TTC549 (cell line): Measurements from ENCODE around the gene GTF2IRD2.
"Not testable (repeated sequence)": the region's sequence is repeated elsewhere in the genome, so short reads cannot be mapped to it uniquely, and the experiment has no call there.

ENCODE experiments used
- FAIRE-seq: peaks from 2 replicates; lab custom pipeline; 2012; peaks lifted over from hg19 to GRCh38; lab: Jason Lieb, UNC

GTF2IRD2 gene

DNA sequence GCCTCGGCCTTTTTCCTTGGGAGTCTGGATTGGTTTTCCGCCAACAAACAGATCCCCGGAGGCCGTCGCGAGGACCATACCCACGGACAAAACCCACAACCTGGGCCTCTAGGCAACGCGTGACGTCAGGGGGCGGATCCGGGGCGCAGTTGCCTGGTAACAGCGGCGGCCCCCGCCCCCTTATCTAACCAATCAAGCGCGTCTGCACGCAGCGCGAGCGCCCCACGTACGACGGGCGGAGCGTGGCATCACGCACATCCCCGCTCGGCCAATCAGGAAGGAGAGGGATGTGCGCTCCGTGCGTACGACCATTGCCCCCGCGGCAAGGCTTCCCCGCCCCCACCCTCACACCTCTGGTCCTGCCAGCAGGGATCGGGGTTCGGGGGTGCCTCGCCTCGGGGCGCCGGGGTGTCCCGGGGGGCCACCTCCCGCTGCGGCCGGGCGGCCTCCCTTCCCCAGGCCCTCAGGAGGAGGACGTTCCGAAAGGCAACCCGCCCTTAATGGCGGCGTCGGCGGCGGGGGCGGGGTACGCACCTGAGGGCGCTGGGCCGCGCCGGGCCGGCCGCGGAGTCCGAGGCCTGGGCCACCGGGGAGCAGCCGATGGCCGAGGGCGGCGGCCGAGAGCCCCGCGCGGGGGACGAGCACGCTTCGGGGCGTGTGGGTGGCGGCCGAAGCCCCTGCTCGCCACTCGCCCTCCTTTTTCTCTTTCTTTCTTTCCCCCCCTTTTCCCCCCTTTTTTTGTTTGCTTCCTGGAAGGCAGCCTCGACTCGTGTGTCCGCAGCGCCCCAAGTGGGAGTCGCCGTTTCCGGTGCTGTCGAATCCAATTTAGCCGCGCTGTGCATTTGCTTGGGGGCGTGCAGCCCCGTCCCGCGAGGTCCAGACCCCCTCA, at the start of gene GTF2IRD2:
GTF2IRD2 (minus strand) TSS at position 773 of the 889 bp plus-strand sequence. CDS start 15,227 bp downstream, outside the sequence.
- FAIRE-seq, result not testable (repeated sequence)

DNA sequence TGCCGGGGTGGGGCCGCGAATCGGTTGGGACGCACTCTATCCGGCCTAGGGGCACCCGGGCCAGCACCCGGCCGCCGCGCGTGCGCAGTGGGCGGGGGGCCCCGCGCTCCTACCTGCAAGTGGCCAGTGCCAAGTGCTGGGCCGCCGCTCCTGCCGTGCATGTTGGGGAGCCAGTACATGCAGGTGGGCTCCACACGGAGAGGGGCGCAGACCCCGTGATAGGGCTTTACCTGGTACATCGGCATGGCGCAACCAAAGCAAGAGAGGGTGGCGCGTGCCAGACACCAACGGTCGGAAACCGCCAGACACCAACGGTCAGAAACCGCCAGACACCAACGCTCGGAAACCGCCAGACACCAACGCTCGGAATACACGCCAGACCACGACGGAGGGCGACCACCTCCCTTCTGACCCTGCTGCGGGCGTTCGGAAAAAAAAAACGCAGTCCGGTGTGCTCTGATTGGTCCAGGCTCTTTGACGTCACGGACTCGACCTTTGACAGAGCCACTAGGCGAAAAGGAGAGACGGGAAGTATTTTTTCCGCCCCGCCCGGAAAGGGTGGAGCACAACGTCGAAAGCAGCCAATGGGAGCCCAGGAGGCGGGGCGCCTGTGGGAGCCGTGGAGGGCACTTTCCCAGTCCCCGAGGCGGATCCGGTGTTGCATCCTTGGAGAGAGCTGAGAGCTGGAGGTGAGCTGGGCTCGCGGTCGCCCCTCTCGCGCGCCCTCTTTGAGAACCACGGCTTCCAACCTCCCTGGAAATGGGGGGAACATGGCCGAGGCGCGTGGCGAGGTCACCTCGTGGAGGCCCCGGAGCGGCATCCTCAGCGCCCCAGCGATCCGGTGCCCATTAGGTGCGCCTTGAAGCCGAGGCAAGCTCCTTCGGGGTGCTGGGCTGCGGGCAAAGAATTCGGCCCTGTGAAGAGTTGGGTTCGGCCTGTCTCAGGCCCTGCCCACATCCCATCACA, 39.0 kb upstream of the GTF2IRD2 start:
- not testable (repeated sequence) for FAIRE-seq

DNA sequence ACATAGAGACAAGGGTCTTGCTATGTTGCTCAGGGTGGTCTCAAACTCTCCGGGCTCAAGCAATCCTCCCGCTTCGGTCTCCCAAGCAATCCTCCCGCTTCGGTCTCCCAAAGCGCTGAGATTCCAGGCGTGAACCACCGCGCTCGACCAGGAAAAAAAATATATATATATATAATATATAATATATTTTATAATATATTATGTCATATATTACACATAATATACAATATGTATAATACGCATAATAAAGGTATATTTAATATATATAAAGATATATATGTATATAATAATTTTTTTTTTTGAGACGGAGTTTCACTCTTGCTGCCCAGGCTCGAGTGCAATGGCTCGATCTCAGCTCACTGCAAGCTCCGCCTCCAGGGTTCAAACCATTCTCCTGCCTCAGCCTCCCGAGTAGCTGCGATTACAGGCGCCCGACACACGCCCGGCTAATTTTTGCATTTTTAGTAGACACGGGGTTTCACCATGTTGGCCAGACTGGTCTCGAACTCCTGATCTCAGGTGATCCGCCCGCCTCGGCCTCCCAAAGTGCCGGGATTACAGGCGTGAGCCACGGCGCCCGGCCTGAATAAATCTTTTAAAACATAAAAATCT, 38.2 kb upstream of the GTF2IRD2 start:
- not testable (repeated sequence) for FAIRE-seq

DNA sequence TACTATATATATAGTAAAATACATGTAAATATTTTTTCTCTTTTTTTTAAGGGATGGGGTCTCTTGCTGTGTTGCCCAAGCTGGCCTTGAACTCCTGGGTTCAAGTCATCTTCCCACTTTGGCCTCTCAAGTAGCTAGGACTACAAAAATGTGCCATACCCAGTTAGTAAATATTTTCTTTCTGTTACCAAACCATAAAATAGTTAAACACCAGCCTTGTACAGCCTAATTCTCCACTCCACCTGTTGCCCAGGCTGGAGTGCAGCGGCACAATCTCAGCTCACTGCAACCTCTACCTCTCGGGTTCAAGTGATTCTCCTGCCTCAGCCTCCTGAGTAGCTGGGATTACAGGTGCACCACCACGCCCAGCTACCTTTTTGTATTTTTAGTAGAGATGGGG, 33.9 kb upstream of the GTF2IRD2 start:
- not testable (repeated sequence) for FAIRE-seq

DNA sequence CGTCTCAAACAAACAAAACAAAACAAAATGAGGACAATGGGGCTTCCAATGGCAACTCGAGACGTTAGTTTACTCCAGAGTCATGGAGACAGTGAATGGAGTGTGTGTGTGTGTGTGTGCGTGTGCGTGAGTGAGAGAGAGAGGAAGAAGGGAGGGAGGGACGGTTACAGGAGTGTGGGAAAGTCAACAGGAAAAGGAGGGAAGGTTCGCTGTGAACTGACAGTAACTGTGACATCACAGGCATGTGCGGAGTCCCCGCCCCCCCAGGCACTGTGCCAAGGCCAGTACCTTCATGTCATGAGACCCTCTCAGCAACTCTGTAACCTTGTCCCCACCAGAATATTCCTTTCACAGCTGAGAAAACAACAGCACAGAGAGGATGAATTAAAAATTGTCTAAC, 30.7 kb upstream of the GTF2IRD2 start:
- not testable (repeated sequence) for FAIRE-seq

DNA sequence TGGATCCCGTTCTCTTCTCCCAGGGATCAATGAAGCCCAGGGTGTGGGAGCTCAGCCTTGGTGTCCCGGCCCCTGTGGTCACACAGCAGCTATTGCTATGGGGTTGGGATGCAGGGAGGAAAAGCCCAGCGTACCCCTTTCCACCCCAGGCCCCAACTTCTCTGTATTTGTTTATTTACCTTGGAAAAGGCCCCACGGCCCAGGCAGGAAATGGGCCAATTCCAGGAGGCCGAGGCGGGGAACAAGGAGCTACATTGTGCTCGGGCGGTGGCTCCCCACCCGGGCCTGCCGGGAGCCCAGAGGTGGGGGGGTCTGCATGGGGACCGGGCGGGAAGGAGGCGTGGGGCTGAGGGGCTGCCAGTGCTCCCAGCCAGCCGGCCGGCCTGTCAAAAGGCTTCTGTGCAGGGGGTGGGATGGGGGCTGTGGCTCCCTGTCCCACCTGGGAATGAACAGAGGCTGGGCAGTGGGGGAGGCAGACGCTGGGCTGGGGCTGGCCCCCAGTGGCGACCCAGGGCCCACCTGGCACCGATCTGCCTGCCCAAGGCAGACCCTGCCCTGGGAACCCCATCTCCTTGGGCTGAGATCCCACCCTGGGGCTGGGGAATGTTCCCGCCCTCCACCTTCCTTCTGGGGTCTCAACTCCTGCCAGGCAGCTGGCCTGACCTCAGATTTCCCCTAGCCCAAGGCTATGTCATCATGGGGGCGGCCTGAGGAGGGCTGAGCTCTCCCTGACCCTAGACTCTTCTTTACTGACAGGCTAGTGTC, 23.5 kb upstream of the GTF2IRD2 start:
- FAIRE-seq, result not testable (repeated sequence)

DNA sequence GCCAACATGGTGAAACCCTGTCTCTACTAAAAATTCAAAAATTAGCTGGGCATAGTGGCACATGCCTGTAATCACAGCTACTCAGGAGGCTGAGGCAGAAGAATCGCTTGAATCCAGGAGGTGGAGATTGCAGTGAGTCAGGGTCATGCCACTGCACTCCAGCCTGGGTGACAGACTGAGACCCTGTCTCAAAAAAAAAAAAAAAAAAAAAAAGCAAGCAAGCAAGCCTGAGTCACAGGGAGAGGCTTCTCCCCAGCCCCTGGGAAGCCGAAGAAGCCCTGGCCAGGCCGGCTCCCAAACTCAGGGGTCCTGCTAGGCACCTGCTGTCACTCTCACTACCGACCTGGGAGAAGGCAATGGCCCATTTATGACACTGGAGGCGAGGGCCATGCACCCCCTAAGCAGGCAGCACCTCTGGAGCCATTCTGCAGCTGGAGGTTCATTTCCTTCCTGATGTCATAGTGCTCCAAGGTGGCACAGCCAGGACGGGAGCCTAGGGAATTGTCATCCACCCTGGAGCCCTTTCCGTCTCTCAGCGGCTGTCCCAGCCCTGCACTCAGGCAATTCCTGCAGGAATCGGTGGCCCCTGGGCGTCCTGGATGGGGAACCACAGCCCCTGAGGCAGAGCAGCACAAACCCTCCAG, 22.8 kb upstream of the GTF2IRD2 start:
- not testable (repeated sequence) for FAIRE-seq

DNA sequence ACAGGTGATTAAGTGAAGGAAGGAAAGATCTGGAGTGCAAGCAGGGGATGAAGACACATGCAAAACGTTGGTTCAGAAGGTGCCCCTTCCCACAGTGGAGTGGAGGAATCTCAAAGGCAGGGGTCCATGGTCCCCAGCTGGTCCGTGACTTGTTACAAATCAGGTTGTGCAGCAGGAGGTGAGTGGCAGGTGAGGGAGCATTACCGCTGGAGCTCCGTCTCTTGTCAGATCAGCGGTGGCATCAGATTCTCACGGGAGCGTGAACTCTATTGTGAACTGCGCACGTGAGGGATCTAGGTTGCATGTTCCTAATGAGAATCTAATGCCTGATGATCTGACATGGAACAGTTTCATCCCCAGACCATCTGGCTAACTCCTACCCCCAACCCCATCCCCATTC, 21.1 kb upstream of the GTF2IRD2 start:
- FAIRE-seq, result not testable (repeated sequence)

DNA sequence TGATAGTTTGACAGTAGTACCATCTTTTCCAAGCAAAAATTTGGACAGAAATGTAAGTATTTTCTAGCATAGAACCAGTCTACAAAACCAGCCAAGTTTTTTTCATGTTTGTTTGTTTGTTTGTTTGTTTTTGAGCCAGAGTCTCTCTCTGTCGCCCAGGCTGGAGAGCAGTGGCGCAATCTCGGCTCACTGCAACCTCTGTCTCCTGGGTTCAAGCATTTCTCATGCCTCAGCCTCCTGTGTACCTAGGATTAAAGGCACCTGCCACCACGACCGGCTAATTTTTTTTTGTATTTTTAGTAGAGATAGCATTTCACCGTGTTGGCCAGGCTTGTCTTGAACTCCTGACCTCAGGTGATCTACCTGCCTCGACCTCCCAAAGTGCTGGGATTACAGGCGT, 14.4 kb upstream of the GTF2IRD2 start:
- not testable (repeated sequence) for FAIRE-seq

DNA sequence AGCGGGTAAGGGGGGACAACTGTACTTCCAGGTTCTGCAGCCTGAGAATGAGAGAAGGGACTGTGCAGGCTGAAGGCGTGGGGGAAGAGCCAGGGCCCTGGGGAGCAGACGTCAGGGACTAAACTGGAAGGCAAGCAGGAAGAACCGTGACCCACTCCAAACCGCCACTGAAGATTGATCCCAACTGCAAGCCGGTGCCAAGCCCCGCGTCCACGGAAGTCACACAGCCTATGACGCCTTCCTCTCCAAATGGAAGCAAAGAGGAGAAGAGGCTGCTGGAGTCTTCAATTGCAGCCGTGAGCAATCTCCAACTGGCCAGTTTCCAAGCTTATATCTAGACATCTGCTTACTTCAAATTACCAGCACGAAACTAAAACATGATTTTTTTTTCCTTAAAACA, 1.6 kb downstream of the GTF2IRD2 start:
- FAIRE-seq, result not testable (repeated sequence)

DNA sequence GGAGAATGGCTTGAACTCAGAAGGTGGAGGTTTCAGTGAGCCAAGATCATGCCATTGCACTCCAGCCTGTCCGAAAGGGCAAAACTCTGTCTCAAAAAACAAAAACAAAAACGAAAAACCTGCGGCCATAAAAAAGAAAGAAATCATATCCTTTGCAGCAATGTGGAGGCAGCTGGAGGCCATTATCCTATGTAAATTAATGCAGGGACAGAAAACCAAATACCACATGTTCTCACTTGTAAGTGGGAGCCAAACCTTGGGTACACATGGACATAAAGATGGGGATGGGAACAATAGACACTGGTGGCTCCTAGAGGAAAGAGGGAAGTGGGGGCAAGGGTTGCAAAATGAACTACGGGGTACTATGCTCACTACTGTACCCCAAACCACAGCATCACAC, 21.0 kb downstream of the GTF2IRD2 start:
- FAIRE-seq, result not testable (repeated sequence)

DNA sequence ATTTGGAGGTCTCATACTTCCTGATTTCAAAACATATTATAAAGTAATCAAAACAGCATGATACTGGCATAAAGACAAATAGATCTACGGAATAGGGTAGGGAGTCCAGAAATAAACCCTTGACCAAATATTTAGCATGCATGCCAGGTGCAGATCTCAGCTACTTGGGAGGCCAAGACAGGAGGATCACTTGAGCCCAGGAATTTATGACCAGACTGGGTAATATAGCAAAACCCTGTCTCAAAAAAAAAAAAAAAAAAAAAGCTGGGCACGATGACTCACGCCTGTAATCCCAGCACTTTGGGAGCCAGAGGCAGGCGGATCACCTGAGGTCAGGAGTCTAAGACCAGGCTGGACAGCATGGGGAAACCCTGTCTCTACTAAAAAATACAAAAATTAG, 21.4 kb downstream of the GTF2IRD2 start:
- FAIRE-seq, result not testable (repeated sequence)

DNA sequence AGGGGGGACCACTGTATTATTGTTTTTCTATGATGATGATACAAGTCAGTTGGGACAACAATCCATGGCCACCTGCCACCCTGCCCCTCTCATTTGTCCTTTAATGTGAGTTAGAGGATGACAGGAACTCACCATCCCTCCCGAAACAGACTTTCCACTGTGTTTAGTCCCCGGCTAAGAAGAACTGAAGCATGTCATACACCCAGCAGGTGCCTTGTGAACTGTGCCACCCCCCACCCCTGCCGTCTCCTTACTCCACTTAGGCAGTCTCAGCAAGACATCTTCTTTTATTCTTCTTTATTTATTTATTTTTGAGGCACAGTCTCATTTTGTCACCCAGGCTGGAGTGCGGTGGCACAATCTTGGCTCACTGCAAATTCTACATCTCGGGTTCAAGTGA, 30.1 kb downstream of the GTF2IRD2 start:
- FAIRE-seq, result not testable (repeated sequence)

DNA sequence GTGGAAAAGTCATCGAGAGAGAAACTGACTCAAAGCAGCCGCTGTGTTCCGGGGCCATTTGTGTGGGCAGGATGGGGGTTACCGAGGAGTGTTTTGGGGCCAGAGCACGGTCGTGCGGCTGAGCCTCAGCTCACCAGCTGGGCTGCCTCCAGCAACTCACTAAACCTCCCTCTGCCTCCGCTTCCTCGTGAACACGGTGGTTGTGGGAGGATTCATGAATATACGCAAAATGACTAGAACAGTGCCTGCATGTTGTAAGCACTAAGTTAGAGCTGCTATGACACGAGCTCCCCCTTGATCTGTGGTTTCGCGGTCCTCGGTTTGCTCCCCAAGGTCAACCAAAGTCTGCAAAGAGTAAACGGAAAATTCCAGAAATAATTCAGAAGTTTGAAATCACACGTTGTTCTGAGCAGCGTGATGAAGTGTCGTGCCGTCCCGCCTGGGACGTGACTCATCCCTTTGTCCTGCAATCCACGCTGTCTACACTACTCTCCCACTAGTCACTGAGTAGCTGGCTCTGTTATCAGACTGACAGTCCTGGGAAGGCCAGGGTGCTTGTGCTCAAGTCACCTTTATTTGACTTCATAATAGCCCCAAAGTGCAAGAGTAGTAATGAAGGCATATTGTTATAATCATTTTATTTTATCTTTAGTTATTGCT, 31.1 kb downstream of the GTF2IRD2 start:
- not testable (repeated sequence) for FAIRE-seq

DNA sequence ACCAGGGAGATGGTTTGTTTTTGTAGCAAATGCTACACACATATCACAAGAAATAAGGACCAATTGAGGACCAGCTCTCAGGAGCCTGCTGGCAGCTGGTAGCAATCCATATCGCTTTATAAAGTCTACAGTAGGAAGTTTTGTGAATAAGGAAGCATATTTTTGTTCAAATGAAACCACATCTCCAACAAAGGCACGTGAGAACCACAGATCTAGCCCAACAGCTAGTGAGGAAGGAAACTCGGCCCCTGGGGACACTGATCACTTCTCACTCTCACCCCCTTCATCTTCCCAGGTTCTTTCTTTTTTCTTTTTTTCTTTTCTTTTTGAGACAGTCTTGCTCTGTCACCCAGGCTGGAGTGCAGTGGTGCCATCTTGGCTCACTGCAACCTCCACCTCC, 35.5 kb downstream of the GTF2IRD2 start:
- not testable (repeated sequence) for FAIRE-seq

DNA sequence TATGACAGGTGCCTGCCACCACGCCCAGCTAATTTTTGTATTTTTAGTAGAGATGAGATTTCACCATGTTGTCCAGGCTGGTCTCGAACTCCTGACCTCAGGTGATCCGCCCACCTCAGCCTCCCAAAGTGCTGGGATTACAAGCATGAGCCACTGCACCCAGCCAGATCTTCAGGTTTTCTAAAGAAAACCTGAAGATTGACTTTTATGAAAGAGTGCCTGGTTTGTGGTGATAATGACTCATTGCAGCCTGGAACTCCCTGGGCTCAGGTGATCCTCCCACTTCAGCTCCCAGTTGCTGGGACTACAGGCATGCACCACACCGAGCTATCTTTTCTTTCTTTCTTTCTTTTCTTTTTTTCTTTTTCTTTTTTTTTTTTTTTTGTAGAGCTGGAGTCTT, 52.8 kb downstream of the GTF2IRD2 start:
- FAIRE-seq, result not testable (repeated sequence)

DNA sequence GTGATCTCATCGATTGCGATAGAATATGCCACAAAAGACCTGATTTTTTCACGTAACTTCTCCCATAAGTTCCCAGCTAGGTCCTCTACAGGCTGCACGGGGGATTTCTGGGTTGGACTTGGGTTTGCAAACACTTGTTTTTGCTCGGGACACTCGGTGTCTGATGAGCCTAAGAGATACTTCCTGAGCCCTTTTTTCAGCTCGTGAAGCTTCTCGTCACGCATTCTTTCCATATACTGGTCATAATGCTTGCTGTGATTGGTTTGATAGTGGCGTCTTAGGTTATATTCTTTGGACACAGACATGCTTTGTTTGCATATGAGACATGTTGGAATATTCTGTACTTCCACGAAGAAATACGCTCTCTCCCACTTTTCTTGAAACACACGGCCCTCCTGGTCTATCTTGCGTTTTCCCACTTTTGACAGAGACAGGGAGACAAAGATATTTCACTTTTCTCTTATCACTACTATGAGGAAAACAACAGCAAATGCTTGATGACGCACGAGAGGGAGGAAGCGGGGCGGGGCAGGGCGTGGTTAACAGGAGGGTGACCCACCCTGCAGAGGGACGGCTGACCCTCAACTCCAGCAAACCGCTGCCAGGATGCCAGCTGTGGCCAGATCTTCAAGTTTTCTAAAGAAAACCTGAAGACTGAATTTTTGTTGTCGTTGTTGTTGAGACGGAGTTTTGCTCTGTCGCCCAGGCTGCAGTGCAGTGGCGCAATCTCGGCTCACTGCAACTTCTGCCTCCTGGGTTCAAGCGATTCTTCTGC, 53.4 kb downstream of the GTF2IRD2 start:
- not testable (repeated sequence) for FAIRE-seq

DNA sequence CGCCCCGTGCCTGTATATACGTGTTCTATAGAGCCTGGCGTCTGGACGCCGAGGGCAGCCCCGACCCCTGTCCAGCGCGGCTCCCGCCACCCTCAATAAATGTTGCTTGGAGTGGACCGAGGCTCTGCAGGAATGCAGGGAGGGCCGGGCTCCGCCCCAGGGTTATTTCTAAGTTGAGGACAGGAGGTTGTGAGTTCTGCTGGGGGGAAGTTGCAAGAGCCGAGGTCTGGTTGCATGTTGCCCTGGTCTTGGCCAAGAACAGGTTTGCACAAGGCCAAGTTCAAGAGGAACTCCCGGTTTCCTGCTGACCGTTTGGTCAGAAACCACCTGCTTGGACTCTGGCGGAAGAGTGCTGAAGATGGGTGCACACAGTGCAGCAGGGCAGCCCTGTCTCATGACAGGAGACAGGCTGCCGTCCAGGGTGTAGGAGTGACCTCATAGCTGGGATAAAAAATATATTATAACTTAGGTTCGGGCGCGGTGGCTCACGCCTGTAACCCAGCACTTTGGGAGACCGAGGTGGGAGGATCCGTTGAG, 62.1 kb downstream of the GTF2IRD2 start:
- not testable (repeated sequence) for FAIRE-seq
